Prostate gland (tissue), 2 donors: ENCODE results near the gene NEDD4L.

Source experiments
- CTCF ChIP-seq, 4 experiments: fragments of 200-600 bp in 2 of 4; fragments of 450-650 bp in 2 of 4; sonication (generic) in 2 of 4; IDR thresholded peaks; 1 replicate in 3 of 4; 2 replicates in 1 of 4; pipeline ENCODE4 v1.5.1; 2016 to 2019; ENCODE audit warnings: antibody characterized with exemption in 4 of 4, mild to moderate bottlenecking in 2 of 4, moderate library complexity in 2 of 4
- POLR2A ChIP-seq: fragments of 450-650 bp; IDR thresholded peaks from one replicate; pipeline ENCODE4 v1.6.1; 2016; ENCODE audit warnings: antibody characterized with exemption, mild to moderate bottlenecking
- POLR2AphosphoS5 ChIP-seq: sonication (generic); formaldehyde crosslinking; IDR thresholded peaks from one replicate; pipeline ENCODE4 v1.6.1; 2017; ENCODE audit warnings: antibody characterized with exemption

- no peak for TF ChIP-seq POLR2AphosphoS5
- no peak for TF ChIP-seq POLR2A
- TF ChIP-seq CTCF (IDR thresholded peaks at IDR 0.05): no peak
These were observed 174.1 kb downstream of the NEDD4L start for GRCh38 chr18:58218117-58218516.
